Mesendoderm (in vitro differentiated cells): ENCODE data around the gene RPS6KA2.

Experiments used
- DNase-seq: peaks from one replicate; pipeline ENCODE4 v3.0.0; 2013
- H2AK5ac ChIP-seq: 2 replicates; pipeline ENCODE4 v1.6.1; 2013; ENCODE audit warnings: low read length, inconsistent platforms
- H2BK120ac ChIP-seq: 2 replicates; pipeline ENCODE4 v1.6.1; 2013; ENCODE audit warnings: low read depth, mild to moderate bottlenecking, low read length, moderate library complexity, mixed read lengths
- H2BK15ac ChIP-seq: replicated peaks from 2 replicates; pipeline ENCODE4 v1.6.1; 2013; ENCODE audit warnings: low read depth, mild to moderate bottlenecking, moderate library complexity
- H2BK5ac ChIP-seq: 2 replicates; pipeline ENCODE4 v1.6.1; 2013; ENCODE audit warnings: low read length, inconsistent platforms
- H3K18ac ChIP-seq: 2 replicates; pipeline ENCODE4 v1.6.1; 2013; ENCODE audit warnings: mild to moderate bottlenecking, low read length, mixed read lengths
- H3K23ac ChIP-seq: one replicate; pipeline ENCODE4 v1.6.1; 2013; ENCODE audit warnings: low read length
- H3K27ac ChIP-seq: 2 replicates; pipeline ENCODE4 v1.5.1; 2013; ENCODE audit warnings: low read depth, mild to moderate bottlenecking, inconsistent platforms, low read length, moderate library complexity
- H3K27me3 ChIP-seq: 2 replicates; pipeline ENCODE4 v1.6.1; 2013; ENCODE audit warnings: low read length, control low read depth, mild to moderate bottlenecking, inconsistent platforms; ENCODE audit not compliant: insufficient read depth, poor library complexity
- H3K36me3 ChIP-seq: 2 replicates; pipeline ENCODE4 v1.6.1; 2013; ENCODE audit warnings: low read length, inconsistent platforms; ENCODE audit not compliant: control insufficient read depth, insufficient read depth
- H3K4ac ChIP-seq: one replicate; pipeline ENCODE4 v1.6.1; 2013; ENCODE audit warnings: low read depth, mild to moderate bottlenecking, low read length, moderate library complexity
- H3K4me1 ChIP-seq: 2 replicates; pipeline ENCODE4 v1.6.1; 2013; ENCODE audit warnings: low read depth, low read length, inconsistent platforms; ENCODE audit not compliant: control insufficient read depth
- H3K4me2 ChIP-seq: 2 replicates; pipeline ENCODE4 v1.6.1; 2013; ENCODE audit warnings: low read length
- H3K4me3 ChIP-seq: 2 replicates; pipeline ENCODE4 v1.5.1; 2013; ENCODE audit warnings: mild to moderate bottlenecking, low read length
- H3K56ac ChIP-seq: one replicate; pipeline ENCODE4 v1.6.1; 2013; ENCODE audit warnings: low read length
- H3K79me1 ChIP-seq: 2 replicates; pipeline ENCODE4 v1.6.1; 2013; ENCODE audit warnings: low read length, inconsistent platforms
- H3K79me2 ChIP-seq: 2 replicates; pipeline ENCODE4 v1.6.1; 2013; ENCODE audit warnings: mild to moderate bottlenecking, low read length; ENCODE audit not compliant: control insufficient read depth, insufficient read depth
- H3K9ac ChIP-seq: 2 replicates; pipeline ENCODE4 v1.6.1; 2013; ENCODE audit warnings: low read length, inconsistent platforms
- H4K5ac ChIP-seq: one replicate; pipeline ENCODE4 v1.6.1; 2013; ENCODE audit warnings: low read length
- H4K8ac ChIP-seq: one replicate; pipeline ENCODE4 v1.6.1; 2013; ENCODE audit warnings: low read depth, mild to moderate bottlenecking, control low read depth, low read length, moderate library complexity
- WGBS: extraction: QIAGEN DNeasy Blood & Tissue Kit; methylation state at CpG from one replicate; pipeline ENCODE4 v1.1.7; 2013; ENCODE audit warnings: low lambda C conversion rate, missing lambda C conversion rate; ENCODE audit not compliant: insufficient coverage; ENCODE audit errors: extremely low coverage; 5-methylcytosine and 5-hydroxymethylcytosine counted together

RPS6KA2 gene

GRCh38 chr6:166397849-166398248, 229.2 kb downstream of the RPS6KA2 start:
- Histone ChIP-seq H3K9ac (no peak overlapping the region), H3K79me2 (no peaks in the 10 kb centered on the region)
- no peak for DNase-seq

GRCh38 chr6:166395778-166396177, 231.3 kb downstream of the RPS6KA2 start:
- no peak overlapping the region for H3K23ac ChIP-seq
- H3K18ac ChIP-seq = no peak overlapping the region
- H3K27me3 ChIP-seq = no peaks in the 10 kb centered on the region
- H3K36me3 ChIP-seq = no peaks in the 10 kb centered on the region
- no peak overlapping the region for H3K9ac ChIP-seq
- no peak overlapping the region for H3K27ac ChIP-seq
- H3K79me1 ChIP-seq = no peaks in the 10 kb centered on the region
- WGBS = no CpG with 5 or more reads among the region's 6 CpGs
- no peak overlapping the region for H2BK5ac ChIP-seq
- no peak overlapping the region for H3K56ac ChIP-seq
- no peak overlapping the region for H4K5ac ChIP-seq
- no peak overlapping the region for H3K4me2 ChIP-seq
- H3K79me2 ChIP-seq = no peaks in the 10 kb centered on the region
- H2BK120ac ChIP-seq = no peak overlapping the region
- no peak overlapping the region for H2AK5ac ChIP-seq
- no peaks in the 10 kb centered on the region for H3K4me1 ChIP-seq
- no peak for DNase-seq
- no peak overlapping the region for H2BK15ac ChIP-seq
- no peak overlapping the region for H4K8ac ChIP-seq
- no peak overlapping the region for H3K4me3 ChIP-seq
- H3K4ac ChIP-seq = no peak overlapping the region

More at GRCh38 chr6:166397849-166398248, 229.2 kb downstream of the RPS6KA2 start:
- no peak overlapping the region for H3K4me3 ChIP-seq
- H3K18ac ChIP-seq = no peak overlapping the region
- H2AK5ac ChIP-seq = no peak overlapping the region
- H2BK15ac ChIP-seq = no peak overlapping the region
- no peak overlapping the region for H3K56ac ChIP-seq
- no peak overlapping the region for H4K5ac ChIP-seq
- no peak overlapping the region for H2BK120ac ChIP-seq
- H3K27me3 ChIP-seq = no peaks in the 10 kb centered on the region
- WGBS = no CpG with 5 or more reads among the region's 4 CpGs
- H3K36me3 ChIP-seq = no peaks in the 10 kb centered on the region
- no peak overlapping the region for H3K27ac ChIP-seq
- H3K23ac ChIP-seq = no peak overlapping the region
- H3K79me1 ChIP-seq = no peaks in the 10 kb centered on the region
- H4K8ac ChIP-seq = no peak overlapping the region
- no peaks in the 10 kb centered on the region for H3K4me1 ChIP-seq
- H3K4ac ChIP-seq = no peak overlapping the region
- no peak overlapping the region for H2BK5ac ChIP-seq
- no peak overlapping the region for H3K4me2 ChIP-seq

DNA sequence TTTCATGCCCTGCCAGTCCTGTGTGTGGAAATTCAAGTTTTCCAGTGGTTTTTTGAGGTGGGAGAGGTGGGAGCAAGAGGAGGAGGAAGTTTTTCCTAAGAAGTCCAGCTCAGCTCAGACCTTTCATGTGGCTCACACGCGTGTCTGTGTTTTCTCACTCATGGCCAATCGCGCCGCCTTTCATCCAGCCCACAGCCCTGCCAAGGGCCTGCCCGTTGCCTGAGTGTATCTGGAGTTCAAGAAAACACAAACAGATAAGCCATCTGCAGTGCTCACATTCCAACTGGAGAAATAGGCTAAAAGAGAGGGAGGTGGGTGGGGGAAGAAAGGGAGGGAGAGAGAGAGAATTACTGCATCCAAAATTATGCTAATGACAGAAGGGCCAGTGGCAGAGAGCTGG, 231.7 kb downstream of the RPS6KA2 start:
- no peak overlapping the region for H4K8ac ChIP-seq
- H3K18ac ChIP-seq = no peak overlapping the region
- H3K4me3 ChIP-seq = no peak overlapping the region
- H3K27ac ChIP-seq = no peak overlapping the region
- H2BK15ac ChIP-seq = no peak overlapping the region
- H2AK5ac ChIP-seq = no peak overlapping the region
- H3K27me3 ChIP-seq = no peaks in the 10 kb centered on the region
- no peak overlapping the region for H3K56ac ChIP-seq
- H3K36me3 ChIP-seq = no peaks in the 10 kb centered on the region
- no peak overlapping the region for H2BK120ac ChIP-seq
- H3K23ac ChIP-seq = no peak overlapping the region
- no peak overlapping the region for H3K4ac ChIP-seq
- no peak overlapping the region for H3K4me2 ChIP-seq
- no peak overlapping the region for H2BK5ac ChIP-seq
- no peak overlapping the region for H3K9ac ChIP-seq
- no peaks in the 10 kb centered on the region for H3K4me1 ChIP-seq
- no peak overlapping the region for H4K5ac ChIP-seq
- DNase-seq = no peak
- no peaks in the 10 kb centered on the region for H3K79me2 ChIP-seq
- H3K79me1 ChIP-seq = no peaks in the 10 kb centered on the region
- no CpG with 5 or more reads among the region's 6 CpGs for WGBS

DNA sequence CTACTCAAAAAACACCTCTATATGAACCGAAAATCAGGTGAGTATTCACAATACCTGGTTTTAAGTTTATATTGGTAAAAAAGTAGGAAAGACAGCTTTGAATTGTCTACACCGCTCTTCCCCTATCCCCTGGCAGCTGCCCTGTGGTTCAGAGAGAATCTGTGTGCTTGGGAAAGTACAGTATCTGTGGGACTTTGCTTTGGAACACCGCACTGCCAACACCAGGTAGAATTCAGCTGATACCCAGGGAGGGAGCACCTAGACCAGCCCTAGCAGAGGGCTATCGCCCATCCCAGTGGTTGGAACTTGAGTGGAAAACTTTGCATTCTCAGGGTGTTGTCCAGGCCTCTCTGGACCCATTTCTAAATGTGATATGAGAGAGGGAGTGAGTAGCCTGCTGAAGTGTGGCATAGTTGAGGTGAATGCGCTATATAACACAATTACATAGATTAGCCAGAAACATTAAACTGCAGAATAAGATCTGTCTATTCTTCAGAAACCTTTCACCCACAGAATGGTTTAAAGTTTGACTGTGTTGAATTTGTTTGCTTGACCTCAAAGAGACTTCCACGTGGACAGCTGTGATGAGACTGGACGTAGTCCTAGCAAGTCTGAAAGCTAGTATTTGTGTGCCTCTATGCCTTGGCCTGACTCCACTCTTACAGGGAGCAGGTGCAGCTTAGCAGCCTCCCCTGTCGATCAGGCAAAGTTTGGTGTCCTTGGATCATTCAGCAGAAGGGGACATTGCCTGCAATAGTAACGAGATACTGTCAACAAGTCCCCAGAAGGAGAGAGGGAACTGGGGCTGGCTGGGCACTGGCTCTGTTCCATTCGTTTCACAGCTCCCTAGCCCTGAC, 232.8 kb downstream of the RPS6KA2 start:
- Histone ChIP-seq H3K27ac (no peak overlapping the region), H4K8ac (no peak overlapping the region), H2BK120ac (no peak overlapping the region), H2BK15ac (no peak overlapping the region), H2BK5ac (no peak overlapping the region), H3K4me2 (no peak overlapping the region), H2AK5ac (no peak overlapping the region), H3K56ac (no peak overlapping the region), H3K36me3 (no peaks in the 10 kb centered on the region), H3K4me1 (no peaks in the 10 kb centered on the region), H3K18ac (no peak overlapping the region), H3K79me2 (no peaks in the 10 kb centered on the region), H4K5ac (no peak overlapping the region), H3K9ac (no peak overlapping the region), H3K4ac (no peak overlapping the region), H3K23ac (no peak overlapping the region), H3K79me1 (no peaks in the 10 kb centered on the region), H3K27me3 (no peaks in the 10 kb centered on the region), H3K4me3 (no peak overlapping the region)
- no CpG with 5 or more reads among the region's 10 CpGs for WGBS
- DNase-seq = no peak

GRCh38 chr6:166393535-166393823, 233.6 kb downstream of the RPS6KA2 start:
- H3K18ac ChIP-seq = no peak overlapping the region
- no peak overlapping the region for H2AK5ac ChIP-seq
- no CpG with 5 or more reads among the region's 27 CpGs for WGBS
- H3K4me1 ChIP-seq = no peaks in the 10 kb centered on the region
- no peak overlapping the region for H3K27ac ChIP-seq
- no peak overlapping the region for H3K4me3 ChIP-seq
- H3K79me1 ChIP-seq = no peaks in the 10 kb centered on the region
- H2BK5ac ChIP-seq = no peak overlapping the region
- H3K23ac ChIP-seq = no peak overlapping the region
- no peak for DNase-seq
- no peak overlapping the region for H3K4me2 ChIP-seq
- H3K56ac ChIP-seq = no peak overlapping the region
- no peaks in the 10 kb centered on the region for H3K79me2 ChIP-seq
- no peak overlapping the region for H2BK15ac ChIP-seq
- H3K27me3 ChIP-seq = no peaks in the 10 kb centered on the region
- H3K4ac ChIP-seq = no peak overlapping the region
- H3K9ac ChIP-seq = no peak overlapping the region
- no peak overlapping the region for H4K5ac ChIP-seq
- H3K36me3 ChIP-seq = no peaks in the 10 kb centered on the region
- no peak overlapping the region for H2BK120ac ChIP-seq
- H4K8ac ChIP-seq = no peak overlapping the region
